ENCODE data around the gene EXTL1.

DNA sequence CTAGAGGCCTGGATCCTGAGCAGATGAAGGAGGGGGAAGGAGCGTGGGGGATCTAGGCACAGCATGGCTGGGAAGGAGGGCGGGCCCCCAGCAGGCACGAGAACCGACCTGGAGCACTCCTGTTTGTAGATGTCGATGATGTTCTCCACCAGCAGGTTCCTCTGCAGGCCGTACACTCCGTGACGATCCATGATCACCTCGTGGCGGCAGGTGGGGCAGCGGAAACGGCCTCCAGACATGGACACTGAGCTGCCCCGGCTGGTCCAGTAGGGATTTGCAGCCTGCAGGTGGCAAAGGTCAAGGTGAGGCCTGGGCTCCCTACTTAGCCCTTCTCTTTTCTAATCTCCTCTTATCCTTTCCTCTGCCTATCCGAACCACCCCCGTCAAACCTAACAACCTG, 44.6 kb downstream of the EXTL1 start:
- TF ChIP-seq YY1 (IDR thresholded peaks at IDR 0.05; ENCODE audit: low read depth) (no peak), EP300 (IDR thresholded peaks at IDR 0.05; ENCODE audit: borderline replicate concordance) (no peak), CEBPB (IDR thresholded peaks at IDR 0.05) (no peak), RAD21 (IDR thresholded peaks at IDR 0.05; ENCODE audit: low read depth) (no peak), CREB1 (IDR thresholded peaks at IDR 0.05; ENCODE audit: low read depth) (no peak), TCF12 (IDR thresholded peaks at IDR 0.05; ENCODE audit: low read depth) (no peak), TAF1 (IDR thresholded peaks at IDR 0.05; ENCODE audit: low read depth) (no peak), EGR1 (IDR thresholded peaks at IDR 0.05) (no peak), NFIC (IDR thresholded peaks at IDR 0.05) (no peak), FOXM1 (IDR thresholded peaks at IDR 0.05; ENCODE audit: borderline replicate concordance, low read depth) (no peak), ZBTB7A (IDR thresholded peaks at IDR 0.05; ENCODE audit: low read depth) (no peak)
- TF ChIP-seq, protein P1, sequence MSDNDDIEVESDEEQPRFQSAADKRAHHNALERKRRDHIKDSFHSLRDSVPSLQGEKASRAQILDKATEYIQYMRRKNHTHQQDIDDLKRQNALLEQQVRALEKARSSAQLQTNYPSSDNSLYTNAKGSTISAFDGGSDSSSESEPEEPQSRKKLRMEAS (IDR thresholded peaks at IDR 0.05), result no peak
- TF ChIP-seq, protein P2, sequence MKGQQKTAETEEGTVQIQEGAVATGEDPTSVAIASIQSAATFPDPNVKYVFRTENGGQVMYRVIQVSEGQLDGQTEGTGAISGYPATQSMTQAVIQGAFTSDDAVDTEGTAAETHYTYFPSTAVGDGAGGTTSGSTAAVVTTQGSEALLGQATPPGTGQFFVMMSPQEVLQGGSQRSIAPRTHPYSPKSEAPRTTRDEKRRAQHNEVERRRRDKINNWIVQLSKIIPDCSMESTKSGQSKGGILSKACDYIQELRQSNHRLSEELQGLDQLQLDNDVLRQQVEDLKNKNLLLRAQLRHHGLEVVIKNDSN (IDR thresholded peaks at IDR 0.05), result no peak
- TF ChIP-seq, protein P3, sequence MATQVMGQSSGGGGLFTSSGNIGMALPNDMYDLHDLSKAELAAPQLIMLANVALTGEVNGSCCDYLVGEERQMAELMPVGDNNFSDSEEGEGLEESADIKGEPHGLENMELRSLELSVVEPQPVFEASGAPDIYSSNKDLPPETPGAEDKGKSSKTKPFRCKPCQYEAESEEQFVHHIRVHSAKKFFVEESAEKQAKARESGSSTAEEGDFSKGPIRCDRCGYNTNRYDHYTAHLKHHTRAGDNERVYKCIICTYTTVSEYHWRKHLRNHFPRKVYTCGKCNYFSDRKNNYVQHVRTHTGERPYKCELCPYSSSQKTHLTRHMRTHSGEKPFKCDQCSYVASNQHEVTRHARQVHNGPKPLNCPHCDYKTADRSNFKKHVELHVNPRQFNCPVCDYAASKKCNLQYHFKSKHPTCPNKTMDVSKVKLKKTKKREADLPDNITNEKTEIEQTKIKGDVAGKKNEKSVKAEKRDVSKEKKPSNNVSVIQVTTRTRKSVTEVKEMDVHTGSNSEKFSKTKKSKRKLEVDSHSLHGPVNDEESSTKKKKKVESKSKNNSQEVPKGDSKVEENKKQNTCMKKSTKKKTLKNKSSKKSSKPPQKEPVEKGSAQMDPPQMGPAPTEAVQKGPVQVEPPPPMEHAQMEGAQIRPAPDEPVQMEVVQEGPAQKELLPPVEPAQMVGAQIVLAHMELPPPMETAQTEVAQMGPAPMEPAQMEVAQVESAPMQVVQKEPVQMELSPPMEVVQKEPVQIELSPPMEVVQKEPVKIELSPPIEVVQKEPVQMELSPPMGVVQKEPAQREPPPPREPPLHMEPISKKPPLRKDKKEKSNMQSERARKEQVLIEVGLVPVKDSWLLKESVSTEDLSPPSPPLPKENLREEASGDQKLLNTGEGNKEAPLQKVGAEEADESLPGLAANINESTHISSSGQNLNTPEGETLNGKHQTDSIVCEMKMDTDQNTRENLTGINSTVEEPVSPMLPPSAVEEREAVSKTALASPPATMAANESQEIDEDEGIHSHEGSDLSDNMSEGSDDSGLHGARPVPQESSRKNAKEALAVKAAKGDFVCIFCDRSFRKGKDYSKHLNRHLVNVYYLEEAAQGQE (IDR thresholded peaks at IDR 0.05; ENCODE audit: low read depth), result no peak

All from Ishikawa (cell line).